GM18502 (cell line): ENCODE measurements around the gene EIF2B2.
A peak's percentile ranks its signal among the peaks of the same experiment; 100 is the strongest.
"Not testable (repeated sequence)": the region's sequence is repeated elsewhere in the genome, so short reads cannot be mapped to it uniquely, and the experiment has no call there.

Source experiments
- ATAC-seq: cut with Tn5 transposase; IDR thresholded peaks from one replicate; pipeline ENCODE4 v1.9.1; 2021; ENCODE audit warnings: mild to moderate bottlenecking; ENCODE audit not compliant: unreplicated experiment, poor library complexity

The EIF2B2 gene

DNA sequence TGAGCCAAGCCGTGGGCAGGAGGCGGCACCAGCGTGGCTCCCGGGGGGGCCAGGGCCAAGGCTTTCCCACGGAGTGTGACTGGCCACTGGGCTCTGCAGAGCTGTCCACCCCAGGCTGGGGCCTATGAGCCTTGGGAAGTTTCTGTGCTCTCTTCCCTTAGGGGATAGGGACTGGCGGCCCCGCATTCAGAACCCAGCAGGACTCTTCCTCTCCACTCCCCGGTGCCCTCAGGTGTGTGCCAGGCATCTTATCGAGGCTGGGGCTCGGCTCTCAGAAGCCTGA, 17.8 kb upstream of the EIF2B2 start:
- ATAC-seq, result no peak

- no peak for ATAC-seq
These were observed 16.9 kb upstream of the EIF2B2 start for GRCh38 chr14:74985806-74986205.

GRCh38 chr14:74988131-74988530, 14.6 kb upstream of the EIF2B2 start:
- no peak for ATAC-seq

GRCh38 chr14:74988993-74989392, 13.7 kb upstream of the EIF2B2 start:
- no peak for ATAC-seq

GRCh38 chr14:74994182-74994581, 8.5 kb upstream of the EIF2B2 start:
- ATAC-seq, result not testable (repeated sequence)

DNA sequence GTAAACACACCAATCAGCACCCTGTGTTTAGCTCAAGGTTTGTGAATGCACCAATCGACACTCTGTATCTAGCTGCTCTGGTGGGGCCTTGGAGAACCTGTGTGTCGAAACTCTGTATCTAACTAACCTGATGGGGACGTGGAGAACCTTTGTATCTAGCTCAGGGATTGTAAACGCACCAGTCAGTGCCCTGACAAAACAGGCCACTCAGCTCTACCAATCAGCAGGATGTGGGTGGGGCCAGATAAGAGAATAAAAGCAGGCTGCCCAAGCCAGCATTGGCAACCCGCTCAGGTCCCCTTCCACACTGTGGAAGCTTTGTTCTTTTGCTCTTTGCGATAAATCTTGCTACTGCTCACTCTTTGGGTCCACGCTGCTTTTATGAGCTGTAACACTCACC, 6.9 kb upstream of the EIF2B2 start:
- ATAC-seq, result not testable (repeated sequence)

- no peak for ATAC-seq
These were observed 1.5 kb upstream of the EIF2B2 start for GRCh38 chr14:75001261-75001660.

DNA sequence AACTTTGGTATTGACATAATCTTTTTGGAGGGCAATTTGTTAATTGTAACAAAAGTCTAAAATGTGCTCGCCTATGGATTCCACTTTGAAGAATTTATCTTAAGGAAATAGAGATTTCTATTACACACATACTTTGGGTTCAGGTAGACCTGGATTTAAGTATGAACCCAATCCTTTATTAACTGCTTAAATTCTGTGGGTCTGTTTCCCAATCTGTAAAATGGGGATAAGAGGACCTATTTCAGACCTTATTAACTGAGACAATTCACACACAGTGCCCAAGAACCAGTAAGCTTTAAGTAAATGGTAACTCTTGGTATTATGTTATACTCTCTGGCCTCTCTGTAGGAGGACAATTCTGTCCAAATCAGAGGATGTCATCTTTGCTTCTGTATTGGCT, 822 bp upstream of the EIF2B2 start:
- no peak for ATAC-seq

DNA sequence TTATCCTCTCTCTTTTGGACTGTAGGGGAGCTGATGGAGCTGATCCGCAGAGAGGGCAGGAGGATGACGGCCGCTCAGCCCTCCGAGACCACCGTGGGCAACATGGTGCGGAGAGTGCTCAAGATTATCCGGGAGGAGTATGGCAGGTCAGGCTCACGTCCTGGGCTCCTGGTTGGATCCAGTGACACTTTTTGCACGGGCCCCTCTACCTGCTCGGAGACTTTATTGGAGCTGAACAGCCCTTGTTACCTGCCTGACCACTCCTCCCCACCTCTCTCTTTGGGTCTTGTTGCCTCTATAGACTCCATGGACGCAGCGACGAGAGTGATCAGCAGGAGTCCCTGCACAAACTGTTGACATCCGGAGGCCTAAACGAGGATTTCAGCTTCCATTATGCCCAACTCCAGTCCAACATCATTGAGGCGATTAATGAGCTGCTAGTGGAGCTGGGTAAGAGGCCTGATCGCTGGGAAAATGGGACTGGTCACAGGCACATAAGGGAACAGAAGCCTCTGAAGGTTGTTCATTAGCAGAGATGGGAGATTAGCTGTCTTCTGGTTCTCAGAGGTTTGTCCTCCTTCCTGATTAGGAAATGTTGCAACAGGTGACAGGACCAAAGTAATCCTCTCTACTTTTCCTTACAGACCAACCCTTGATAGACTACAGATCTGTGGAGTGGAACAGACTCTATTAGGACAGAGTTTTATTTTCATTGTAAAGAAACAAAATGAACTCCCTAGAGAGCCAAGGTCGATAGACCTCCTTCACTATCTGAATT, 718 bp downstream of the EIF2B2 start:
- ATAC-seq, result peak; percentile 3

GRCh38 chr14:75005357-75005756, 2.6 kb downstream of the EIF2B2 start:
- ATAC-seq, result no peak

- ATAC-seq, result no peak
These were observed 6.5 kb downstream of the EIF2B2 start for GRCh38 chr14:75009176-75009575.

DNA sequence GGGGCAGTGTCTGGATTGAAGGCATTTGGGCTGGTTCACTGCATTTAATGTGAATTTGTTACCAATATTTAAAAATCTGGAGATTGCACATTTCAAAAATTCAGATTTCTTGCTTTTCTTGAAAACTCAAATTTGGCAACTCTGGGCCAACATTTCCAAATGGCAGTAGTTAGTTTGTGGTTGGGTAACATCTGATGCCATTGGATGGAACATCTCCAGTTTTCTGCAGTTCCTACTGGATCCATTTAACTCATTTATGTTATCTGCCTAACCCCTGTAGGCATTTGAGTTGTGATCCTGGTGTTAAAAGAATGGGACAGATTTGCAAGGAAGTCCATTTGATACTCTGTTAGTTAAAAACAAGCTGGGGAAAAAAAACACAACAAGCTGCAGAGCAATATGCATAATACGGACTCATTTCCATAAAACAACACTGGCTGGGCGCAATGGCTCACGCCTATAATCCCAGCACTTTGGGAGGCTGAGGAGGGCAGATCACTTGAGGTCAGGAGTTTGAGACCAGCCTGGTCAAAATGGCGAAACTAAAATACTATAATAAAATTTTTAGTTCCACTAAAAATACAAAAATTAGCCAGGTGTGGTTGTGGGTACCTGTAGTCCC, 7.9 kb downstream of the EIF2B2 start:
- ATAC-seq, result no peak

DNA sequence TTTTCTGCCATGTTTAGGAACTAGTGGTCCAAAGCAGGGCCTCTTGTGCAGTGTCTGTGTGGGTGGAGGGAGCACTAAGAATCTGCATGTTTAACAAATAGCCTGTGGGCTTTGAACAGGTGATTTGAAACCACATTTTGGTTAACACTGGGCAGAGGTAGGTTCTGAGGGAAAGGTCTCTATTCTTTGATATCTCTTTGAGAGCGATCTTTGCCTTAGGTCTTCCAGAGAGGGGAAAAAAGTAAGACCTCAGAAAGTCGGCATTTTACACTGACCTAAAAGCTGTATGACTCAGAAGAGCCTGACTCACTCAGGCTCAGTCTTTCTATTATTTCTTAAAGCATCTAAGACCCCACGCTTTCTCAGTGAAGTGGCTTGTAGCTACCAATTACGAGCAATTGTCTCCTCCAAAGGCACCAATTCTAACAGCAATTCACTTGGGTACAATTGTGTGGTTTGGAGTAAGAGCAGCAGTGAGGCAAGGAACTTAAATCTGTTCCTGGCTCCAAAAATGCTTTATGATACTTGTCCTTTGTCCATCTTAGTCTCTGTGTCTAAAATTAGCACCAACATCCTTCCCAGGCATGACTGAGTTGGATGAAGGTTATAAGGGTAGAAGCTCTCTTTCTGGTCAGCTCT, 8.8 kb downstream of the EIF2B2 start:
- no peak for ATAC-seq

DNA sequence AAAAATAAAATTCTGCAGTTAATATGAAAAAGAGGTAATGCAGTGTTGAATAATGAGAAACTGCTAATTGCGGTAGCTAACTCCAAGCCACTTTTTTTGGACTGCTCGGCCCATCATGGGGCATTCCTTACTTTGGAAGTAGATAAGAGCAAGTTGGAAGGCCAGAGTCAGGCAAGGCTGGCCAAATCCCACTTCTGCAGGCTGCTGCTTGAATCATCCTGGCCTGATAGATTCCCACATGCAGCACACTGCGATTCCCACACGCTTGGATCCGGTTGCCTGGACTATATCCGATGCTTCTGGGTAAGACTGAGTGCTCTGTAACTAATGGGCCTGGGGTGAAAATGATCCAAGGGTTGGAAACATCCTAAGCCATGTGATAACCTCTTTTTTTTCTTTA, 10.6 kb downstream of the EIF2B2 start:
- no peak for ATAC-seq

DNA sequence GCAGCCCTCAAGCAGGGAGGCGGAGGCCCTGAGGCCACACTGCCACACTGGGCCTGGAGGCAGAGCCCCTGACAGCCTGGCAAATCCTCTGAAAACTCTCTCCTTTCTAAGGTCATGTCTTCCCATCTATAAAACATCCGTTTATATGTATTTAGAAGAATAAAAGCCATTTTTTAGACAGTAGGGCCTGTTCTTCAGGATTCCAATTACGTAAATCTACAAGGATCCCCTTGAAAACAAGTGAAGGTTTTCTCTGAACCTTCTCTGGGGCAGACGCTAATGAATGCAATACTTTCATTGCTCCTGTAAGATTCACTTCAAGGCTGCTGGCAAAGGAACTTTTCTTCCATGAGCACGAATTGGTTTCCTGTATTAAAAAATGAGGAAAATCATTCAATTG, 12.8 kb downstream of the EIF2B2 start:
- no peak for ATAC-seq

DNA sequence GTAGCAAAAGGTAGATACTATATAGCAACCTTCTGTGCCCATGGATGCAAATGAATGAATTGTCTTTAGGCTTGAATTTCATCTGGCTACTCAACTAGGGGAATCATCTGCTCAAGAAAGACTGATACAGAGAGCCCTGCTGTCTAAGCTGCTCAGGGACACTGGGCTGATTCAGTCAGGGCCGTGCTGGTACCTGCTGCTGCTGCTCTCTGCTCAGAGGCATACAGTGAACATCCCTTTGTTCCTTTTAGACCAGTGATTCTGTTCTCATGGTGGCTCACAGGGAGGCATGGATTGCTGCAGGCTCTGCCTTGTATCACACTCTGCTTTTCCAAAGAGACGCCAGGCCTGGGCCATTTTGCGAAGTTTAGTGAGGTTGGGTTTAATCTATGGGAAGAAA, 14.1 kb downstream of the EIF2B2 start:
- ATAC-seq, result no peak

GRCh38 chr14:75018694-75019093, 16.0 kb downstream of the EIF2B2 start:
- no peak for ATAC-seq

DNA sequence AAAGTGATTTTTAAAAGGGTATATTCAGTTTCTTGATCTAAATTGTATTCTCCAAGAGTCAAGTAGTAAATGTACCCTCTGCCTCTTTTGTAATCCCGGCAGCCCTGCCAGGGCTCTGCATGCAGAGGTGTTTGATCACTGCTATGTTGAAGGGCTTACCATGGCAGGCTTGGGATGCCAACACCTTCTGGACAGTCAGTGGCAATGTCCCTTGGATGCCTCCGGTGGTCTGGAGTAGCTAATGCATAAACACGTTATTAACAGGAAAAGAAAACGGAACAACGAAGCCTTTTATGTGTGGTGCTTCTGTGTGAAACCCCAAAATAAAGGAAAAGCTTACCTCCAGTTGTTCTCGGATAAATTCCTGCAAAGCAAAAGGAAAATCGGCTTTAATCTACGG, 19.9 kb downstream of the EIF2B2 start:
- no peak for ATAC-seq

DNA sequence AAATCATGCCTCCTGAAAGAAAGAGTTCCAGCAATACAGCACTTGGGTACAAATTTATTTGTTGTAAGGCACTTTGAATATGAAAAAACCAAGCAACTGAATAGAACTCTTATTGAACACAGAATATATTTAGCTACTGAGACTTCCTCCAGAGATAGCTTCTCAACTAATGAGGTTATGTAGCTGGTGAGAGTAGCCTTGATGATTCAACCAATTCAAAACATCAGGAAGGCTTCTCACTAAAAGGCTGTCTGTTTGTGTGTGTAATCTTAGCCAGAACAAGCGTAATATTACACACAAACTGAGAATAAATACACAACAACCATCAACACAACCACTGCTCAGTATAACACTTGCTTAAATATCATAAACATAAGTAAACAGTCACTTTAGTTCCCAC, 20.4 kb downstream of the EIF2B2 start:
- no peak for ATAC-seq

GRCh38 chr14:75025082-75025481, 22.4 kb downstream of the EIF2B2 start:
- no peak for ATAC-seq

DNA sequence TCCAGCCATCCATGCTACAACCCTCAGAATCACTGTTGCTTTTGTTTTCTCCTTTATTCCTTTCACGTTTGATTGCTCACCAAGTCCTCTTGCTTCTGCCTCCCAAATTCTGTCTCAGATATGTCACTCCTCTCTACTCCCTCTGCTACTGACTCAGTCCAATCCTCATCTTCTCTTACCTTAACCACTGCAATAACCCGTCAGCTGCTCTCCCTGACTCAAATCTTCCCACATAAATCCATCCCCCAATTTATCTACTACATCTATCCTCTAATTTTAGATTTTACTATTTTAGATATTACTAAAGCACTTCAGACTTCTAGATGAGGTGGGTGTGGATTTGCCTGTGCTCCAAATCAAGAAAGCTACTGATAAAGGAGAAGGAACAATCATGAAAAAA, 23.2 kb downstream of the EIF2B2 start:
- no peak for ATAC-seq

GRCh38 chr14:75030147-75030546, 27.4 kb downstream of the EIF2B2 start:
- no peak for ATAC-seq
